AML-193 (cell line): ENCODE data around the gene DDIT4.
"Not testable (repeated sequence)": the region's sequence is repeated elsewhere in the genome, so short reads cannot be mapped to it uniquely, and the experiment has no call there.

Source experiments
- DNase-seq, 2 experiments: peaks; one replicate each; lab custom pipeline; 2025; lab: John Stamatoyannopoulos, UW

DDIT4 gene, protein sequence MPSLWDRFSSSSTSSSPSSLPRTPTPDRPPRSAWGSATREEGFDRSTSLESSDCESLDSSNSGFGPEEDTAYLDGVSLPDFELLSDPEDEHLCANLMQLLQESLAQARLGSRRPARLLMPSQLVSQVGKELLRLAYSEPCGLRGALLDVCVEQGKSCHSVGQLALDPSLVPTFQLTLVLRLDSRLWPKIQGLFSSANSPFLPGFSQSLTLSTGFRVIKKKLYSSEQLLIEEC

DNA sequence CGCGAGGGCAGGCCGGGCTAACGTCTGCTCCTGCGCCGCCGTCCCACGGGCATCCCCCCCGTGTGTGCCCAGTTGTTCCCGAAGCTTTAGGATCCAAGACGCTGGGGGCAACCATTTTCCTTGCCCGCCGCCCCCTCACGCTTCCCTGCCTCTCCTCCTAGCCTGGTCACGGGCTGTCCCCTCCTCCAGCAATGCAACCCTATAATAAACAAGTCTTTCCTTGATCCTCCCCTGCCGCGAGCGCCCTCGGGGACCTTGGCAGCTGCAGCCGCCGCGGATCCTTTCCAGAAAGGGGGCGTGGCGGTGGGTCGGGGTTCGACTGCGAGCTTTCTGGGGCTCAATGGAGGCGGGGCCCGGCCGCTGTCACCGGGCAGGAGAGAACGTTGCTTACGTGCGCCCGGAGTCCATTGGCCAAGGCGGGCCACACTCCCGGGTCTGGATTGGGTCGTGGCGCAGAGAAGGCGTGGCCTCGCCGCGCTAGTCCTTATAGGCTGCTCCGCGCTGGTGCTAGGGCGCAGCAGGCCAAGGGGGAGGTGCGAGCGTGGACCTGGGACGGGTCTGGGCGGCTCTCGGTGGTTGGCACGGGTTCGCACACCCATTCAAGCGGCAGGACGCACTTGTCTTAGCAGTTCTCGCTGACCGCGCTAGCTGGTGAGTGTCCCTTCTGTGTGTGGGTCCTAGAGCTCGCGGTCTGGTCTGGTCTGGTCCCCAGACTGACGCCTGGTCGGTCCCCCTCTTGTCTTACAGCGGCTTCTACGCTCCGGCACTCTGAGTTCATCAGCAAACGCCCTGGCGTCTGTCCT is at the start of gene DDIT4:
DDIT4 (plus strand) TSS at position 515 of the 803 bp plus-strand sequence. CDS start 293 bp downstream, outside the sequence.
- DNase-seq, result peak; percentile 96

DNA sequence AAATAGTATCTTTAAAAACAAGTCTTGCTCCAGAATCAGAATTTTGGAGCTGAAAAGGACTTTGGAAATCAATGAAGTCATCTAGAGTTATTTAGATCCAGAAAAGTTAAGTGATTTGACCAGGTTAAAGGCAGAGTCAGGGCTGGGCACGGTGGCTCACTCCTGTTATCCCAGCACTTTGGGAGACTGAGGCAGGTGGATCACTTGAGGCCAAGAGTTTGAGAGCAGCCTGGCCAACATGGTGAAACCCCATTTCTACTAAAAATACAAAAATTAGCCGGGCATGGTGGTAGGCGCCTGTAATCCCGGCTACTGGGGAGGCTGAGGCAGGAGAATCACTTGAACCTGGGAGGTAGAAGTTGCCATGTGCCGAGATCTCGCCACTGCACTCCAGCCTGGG is 49.5 kb upstream of the DDIT4 start:
- DNase-seq, result not testable (repeated sequence)

GRCh38 chr10:72226418-72227027 is 47.2 kb upstream of the DDIT4 start:
- no peak for DNase-seq

DNA sequence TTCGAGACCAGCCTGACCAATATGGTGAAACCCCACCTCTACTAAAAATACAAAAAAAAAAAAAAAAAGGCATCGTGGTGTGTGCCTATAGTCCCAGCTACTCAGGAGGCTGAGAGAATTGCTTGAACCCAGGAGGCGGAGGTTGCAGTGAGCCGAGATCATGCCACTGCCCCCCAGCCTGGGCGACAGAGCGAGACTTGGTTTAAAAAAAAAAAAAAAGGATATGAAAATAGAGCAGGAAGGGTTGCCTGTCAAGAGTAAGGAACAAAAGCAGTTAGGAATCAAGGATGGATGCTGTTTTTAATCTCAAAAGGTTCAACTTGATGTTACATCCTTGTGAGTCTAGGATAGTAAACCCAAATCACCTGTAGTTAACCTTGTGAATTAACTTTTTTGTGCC is 45.9 kb upstream of the DDIT4 start:
- DNase-seq, result no peak

DNA sequence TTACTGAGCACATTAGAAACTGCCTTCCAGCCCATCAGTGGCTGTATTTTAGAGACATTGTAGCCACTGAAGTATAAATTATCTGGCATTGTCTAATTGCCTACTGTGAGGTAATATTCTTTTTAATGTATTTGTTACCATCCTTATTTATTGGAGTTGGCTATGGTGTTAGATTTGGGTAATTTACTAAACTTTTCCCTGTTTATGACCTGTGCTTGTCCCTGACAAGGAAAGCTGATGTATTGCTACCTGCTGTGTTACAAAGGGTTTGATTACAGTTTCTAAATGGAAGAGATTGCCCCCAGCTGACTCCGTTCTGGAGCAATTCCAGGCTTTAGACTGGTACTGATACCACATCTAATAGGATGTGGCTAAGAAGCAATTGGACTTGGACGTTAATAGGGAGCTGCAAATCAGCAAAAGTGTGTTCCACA is 45.4 kb upstream of the DDIT4 start:
- no peak for DNase-seq

- DNase-seq, result no peak
Measured at GRCh38 chr10:72229261-72230251, 44.2 kb upstream of the DDIT4 start.

DNA sequence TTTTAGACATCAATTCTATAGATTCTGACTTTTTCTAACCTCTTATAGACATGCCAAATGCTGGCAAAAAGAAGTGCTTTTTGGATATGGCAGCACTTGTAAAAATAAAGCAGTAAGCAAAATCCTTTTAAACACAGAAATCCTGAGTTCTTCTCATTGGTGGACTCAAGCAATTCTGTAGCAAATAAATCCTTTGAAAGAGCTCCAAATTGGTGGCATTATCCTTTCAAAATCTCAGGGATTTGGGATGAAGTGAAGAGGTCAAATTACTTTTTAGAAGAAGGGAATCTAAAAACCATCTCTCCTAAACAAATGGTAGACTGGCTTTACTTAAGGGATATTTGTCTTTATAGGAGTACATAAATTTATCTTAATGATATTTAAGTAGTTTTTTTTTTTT is 40.1 kb upstream of the DDIT4 start:
- no peak for DNase-seq

DNA sequence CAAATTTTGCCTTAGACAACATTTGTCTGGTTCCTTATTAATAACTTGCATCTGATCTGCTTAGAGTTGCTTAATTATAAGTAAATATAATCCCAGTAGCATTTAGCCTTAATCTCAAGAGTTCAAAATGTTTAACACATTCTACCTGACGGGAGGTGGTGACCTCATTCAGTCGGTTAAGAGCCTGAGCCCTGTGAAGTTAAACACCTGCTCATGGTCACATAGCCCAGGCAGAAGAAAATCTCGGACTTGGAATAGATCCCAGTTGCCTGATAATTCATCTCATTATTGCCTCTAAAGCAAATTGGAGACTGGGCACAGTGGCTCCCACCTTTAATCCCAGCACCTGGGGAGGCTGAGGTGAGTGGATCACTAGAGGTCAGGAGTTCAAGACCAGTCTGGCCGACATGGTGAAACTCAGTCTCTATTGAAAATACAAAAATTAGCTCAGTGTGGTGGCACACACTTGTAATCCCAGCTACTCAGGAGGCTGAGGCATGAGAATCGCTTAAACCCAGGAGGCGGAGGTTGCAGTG is 39.1 kb upstream of the DDIT4 start:
- DNase-seq, result no peak

DNA sequence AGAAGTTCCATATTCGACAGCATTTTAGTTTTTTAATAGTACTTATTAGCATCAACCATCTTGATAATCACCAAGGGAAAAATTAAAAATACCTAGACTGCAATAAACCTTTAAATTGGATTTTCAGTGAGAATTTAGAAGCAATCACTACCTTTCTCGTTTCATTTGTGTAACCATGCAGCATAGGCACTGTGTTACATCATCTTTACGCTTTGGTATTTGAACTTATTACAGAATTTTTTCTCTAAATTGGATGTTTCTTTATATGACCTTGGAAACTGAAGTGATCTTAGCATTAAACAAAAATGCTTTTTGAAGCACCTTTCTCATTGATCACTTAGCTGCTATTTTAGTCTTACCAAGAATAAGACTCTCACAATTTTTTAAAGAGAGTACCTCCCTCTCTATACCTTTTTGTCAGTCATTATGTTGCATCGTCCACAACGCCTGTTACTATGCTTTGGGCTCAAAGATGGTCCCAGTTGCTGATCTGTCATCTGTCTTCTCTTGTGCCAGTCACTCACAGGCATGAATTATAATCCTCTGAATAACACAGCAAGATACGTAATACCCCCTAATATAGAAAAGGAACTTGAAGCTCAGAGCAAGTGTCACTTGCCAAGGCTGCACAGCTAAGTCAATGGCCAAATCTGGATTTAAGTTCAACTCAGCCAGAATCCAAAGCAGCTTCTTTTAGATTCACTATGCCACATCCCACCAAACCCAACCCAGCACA is 38.0 kb upstream of the DDIT4 start:
- DNase-seq, result no peak

DNA sequence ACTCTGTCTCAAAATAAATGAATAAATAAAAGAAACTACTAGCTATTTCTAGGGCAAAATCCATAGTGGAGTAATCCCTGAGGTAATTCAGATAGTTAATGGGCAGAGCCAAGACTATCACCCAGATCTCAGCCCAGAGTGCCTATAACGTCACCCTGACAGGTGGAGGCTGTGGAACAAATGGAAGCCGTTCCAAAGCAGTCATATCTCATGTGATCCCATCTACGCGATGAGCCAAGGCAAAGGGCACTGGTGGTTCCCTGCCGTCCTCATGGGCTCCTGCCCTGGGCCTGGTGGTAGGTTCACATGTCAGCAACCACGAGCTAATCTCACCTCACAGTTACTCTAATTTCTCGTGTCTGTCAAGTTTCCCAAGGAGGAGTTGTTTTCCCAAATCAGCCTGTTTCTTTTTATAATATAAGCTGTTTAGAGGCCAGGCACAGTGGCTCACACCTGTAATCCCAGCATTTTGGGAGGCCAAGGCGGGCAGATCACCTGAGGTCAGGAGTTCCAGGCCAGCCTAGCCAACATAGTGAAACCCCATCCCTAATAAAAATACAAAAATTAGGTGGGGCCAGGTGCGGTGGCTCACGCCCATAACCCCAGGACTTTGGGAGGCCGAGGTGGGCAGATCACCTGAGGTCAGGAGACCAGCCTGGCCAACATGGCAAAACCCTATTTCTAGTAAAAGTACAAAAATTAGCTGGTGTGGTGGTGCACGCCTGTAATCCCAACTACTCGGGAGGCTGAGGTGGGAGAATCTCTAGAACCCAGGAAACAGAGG is 35.1 kb upstream of the DDIT4 start:
- DNase-seq, result no peak

- DNase-seq, result no peak
Measured at GRCh38 chr10:72239409-72239808, 34.3 kb upstream of the DDIT4 start.

DNA sequence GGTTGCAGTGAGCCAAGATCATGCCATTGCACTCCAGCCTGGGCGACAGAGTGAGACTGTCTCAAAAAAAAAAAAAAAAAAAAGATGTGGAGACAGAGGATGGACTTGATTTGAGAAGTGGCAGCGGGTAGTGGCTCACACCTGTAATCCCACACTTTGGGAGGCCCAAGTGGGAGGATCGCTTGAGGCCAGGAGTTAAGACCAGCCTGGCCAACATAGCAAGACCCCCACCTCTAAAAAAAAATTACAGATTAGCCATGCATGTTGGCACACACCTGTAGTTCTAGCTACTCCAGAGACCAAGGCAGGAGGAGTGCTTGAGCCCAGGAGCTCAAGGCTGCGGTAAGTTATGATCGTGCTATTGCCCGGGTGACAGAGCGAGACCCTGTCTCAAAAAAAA is 33.4 kb upstream of the DDIT4 start:
- DNase-seq, result no peak

GRCh38 chr10:72241691-72242252 is 32.0 kb upstream of the DDIT4 start:
- no peak for DNase-seq

GRCh38 chr10:72242675-72243074 is 31.0 kb upstream of the DDIT4 start:
- DNase-seq, result peak in 1 of 2 experiments; percentile 10

DNA sequence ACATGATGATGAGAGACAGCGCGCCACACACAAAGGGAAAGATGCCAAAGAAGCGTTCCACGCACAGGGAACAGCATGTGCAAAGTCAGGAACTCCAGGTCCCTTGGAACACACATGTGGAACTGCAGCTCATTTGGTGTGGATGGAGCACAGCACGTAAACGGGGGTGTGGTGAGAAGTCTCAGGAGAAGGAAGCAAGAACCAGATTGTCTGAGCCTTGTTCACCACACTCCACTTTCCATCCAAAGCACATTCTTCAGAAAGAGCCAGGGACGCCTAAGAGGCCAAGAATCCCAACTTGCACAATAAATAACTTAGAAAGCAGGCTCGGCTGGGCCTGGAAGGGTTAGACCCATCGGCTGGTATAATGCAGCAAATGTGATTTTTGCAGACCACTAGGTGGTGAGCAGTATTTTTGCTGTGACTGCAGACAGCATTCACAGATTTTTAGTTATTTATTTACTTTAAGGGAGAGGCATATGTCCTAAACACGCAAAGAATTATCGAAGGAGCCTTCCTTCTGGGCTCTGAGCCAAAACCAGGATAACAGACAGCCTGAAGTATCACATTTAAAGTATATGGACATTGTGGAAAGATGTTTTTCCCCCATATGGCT is 29.8 kb upstream of the DDIT4 start:
- no peak for DNase-seq

DNA sequence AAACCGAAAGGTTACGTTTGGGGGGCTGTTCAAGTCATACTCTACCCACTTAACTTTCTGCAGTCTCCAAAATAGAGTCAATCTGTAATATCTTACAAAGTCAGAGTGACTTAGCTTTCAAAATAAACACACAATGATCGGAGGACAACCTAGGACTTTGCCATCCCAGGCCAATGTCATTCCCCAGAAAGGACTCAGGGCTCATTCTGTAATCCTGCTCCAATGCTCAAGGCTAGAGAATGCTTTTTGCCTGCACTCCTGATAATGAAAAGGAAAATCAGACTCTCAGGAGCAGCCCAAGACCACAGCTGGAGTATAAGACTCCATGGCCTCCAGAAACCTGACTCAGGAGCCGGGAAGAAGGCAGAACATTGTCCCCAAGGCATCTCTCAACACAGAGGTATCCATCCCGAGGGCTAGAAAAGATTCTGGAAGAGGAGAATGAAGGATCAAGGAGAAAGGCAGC is 29.1 kb upstream of the DDIT4 start:
- no peak for DNase-seq

DNA sequence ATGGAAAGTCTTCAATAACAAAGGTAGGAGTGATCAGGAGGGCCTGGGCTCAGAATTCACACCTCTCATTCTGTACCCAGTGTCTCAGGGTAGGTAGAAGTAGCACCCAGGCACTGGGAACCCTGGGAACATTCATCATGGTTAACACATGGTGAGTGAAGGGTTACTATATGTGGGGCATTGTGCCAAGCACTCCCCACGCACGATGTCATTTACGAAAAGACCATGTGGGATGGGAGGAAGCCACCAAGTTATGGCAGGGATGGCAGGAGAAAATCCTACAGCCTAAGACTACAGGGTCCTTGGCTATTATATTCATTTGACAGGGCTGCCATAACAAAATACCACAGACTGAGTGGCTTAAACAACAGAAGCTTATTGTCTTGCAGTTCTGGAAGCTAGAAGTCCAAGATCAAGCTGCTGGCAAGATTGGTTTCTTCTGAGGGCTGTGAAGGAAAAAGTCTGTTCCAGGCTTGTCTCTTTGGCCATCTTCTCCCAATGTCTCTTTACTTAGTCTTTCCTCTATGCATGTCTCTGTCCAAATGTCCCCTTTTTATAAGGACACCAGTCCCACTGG is 27.7 kb upstream of the DDIT4 start:
- no peak for DNase-seq

DNA sequence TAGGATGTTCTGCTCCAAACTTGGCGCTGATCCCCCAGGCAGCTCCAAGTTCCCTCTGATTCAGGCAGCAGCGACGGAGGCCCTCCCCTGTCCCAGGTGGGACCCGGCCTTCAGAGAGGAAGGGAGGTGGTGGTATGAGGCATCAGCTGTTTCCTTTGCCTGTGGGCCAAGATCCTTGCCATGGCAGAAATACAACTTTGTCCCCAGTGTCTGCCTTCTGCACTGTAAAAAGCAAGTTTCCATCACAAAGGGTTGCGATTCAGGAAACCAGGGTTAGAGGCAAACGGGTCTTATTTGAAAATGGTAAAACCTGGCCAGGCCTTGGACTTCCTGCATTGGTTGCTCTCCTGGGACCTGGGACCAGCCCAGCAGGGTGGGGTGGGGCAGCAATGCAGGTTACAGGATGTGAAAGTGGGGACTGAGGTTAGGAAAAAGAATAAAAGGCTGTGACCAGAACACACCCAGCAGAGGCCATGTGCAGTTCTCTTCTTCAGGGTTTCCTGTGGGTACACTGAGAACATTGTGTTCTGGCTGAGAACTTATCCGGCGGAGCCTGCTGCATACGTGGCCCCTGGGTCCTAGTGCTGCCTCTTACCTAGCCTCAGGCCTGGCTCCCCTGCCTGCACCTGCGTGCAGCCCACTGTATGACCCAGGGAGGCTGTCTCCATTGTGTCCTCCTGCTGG is 25.1 kb upstream of the DDIT4 start:
- DNase-seq, result peak in 1 of 2 experiments; percentile 24
